Hematopoietic multipotent progenitor cell treated with erythropoietin and hydrocortisone succinate and interleukin-3 and kit ligand, for 15 days (in vitro differentiated cells): ENCODE data around the gene LPP.

Experiments
- DNase-seq: peaks from one replicate; pipeline ENCODE4 v3.0.0-alpha.2; 2015; ENCODE audit warnings: low spot score

Gene LPP

GRCh38 chr3:188520466-188520865 is 366.5 kb downstream of the LPP start:
- no peak for DNase-seq

GRCh38 chr3:188522115-188522514 is 368.2 kb downstream of the LPP start:
- no peak for DNase-seq

- DNase-seq: no peak
Observed at GRCh38 chr3:188523291-188523690, 369.3 kb downstream of the LPP start.

GRCh38 chr3:188524052-188524451 is 370.1 kb downstream of the LPP start:
- DNase-seq: no peak

- DNase-seq: no peak
Observed at GRCh38 chr3:188526057-188526456, 372.1 kb downstream of the LPP start.

GRCh38 chr3:188527389-188527788 is 373.4 kb downstream of the LPP start:
- DNase-seq: no peak

- DNase-seq: no peak
Observed at GRCh38 chr3:188528396-188528795, 374.4 kb downstream of the LPP start.

- no peak for DNase-seq
Observed at GRCh38 chr3:188529228-188529627, 375.3 kb downstream of the LPP start.

- DNase-seq: no peak
Observed at GRCh38 chr3:188530226-188530625, 376.3 kb downstream of the LPP start.

GRCh38 chr3:188531210-188531609 is 377.3 kb downstream of the LPP start:
- DNase-seq: no peak

GRCh38 chr3:188533172-188533571 is 379.2 kb downstream of the LPP start:
- DNase-seq: no peak

GRCh38 chr3:188533612-188534357 is 379.8 kb downstream of the LPP start:
- DNase-seq: no peak

GRCh38 chr3:188534633-188535032 is 380.7 kb downstream of the LPP start:
- DNase-seq: no peak

- DNase-seq: no peak
Observed at GRCh38 chr3:188537606-188538005, 383.6 kb downstream of the LPP start.

GRCh38 chr3:188539037-188539436 is 385.1 kb downstream of the LPP start:
- no peak for DNase-seq

GRCh38 chr3:188539631-188540194 is 385.8 kb downstream of the LPP start:
- no peak for DNase-seq

GRCh38 chr3:188542196-188542595 is 388.2 kb downstream of the LPP start:
- no peak for DNase-seq

GRCh38 chr3:188544012-188544411 is 390.1 kb downstream of the LPP start:
- DNase-seq: no peak

GRCh38 chr3:188546835-188547670 is 393.1 kb downstream of the LPP start:
- no peak for DNase-seq

GRCh38 chr3:188553569-188553968 is 399.6 kb downstream of the LPP start:
- no peak for DNase-seq

GRCh38 chr3:188554404-188554803 is 400.4 kb downstream of the LPP start:
- no peak for DNase-seq

GRCh38 chr3:188557235-188557634 is 403.3 kb downstream of the LPP start:
- no peak for DNase-seq
